Loucy (cell line): ENCODE data around the gene VIPR2.

Experiments
- CTCF ChIP-seq: fragments of 200-600 bp; sonication (generic); conservative IDR thresholded peaks from 2 replicates; pipeline ENCODE4 v1.5.1; 2014; ENCODE audit warnings: mild to moderate bottlenecking, antibody characterized with exemption, low read length
- EZH2phosphoT487 ChIP-seq: fragments of 200-600 bp; IDR thresholded peaks from 2 replicates; pipeline ENCODE4 v1.6.1; 2018; ENCODE audit warnings: antibody characterized with exemption, mild to moderate bottlenecking, moderate library complexity, borderline replicate concordance

GRCh38 chr7:159032753-159033472 is 111.8 kb downstream of the VIPR2 start:
- TF ChIP-seq CTCF: no peak
- TF ChIP-seq EZH2phosphoT487: no peak
